H1 (cell line): Measurements from ENCODE around the gene GH2. TPM values are rescaled to one million over a fixed set of nuclear protein-coding genes. Genes with fewer than 3 reads are reported as not detected.
A peak's percentile ranks its signal among the peaks of the same experiment; 100 is the strongest.

ENCODE experiments used
- BACH1 ChIP-seq: IDR thresholded peaks from 2 replicates; pipeline ENCODE4 v1.6.1; 2012; ENCODE audit warnings: low read length, improper control_type of control experiment
- CBX5 ChIP-seq: fragments of 300-800, 300-1000 bp; sonication (generic); IDR thresholded peaks from 2 replicates; pipeline ENCODE4 v1.7.1; 2016; ENCODE audit warnings: antibody characterized with exemption, low read length, low read depth
- RAD21 ChIP-seq, 2 experiments: IDR thresholded peaks in 1 of 2; conservative IDR thresholded peaks in 1 of 2; 2 replicates each; pipeline ENCODE4 v1.6.1; 2011; ENCODE audit warnings: low read depth in 2 of 2, low read length in 2 of 2, improper control_type of control experiment in 1 of 2, inconsistent platforms in 1 of 2, mild to moderate bottlenecking in 1 of 2, moderate library complexity in 1 of 2
- RNF2 ChIP-seq: fragments of 200-900, 300-1000 bp; sonication (generic); IDR thresholded peaks from 2 replicates; pipeline ENCODE4 v1.7.1; 2016; ENCODE audit warnings: borderline replicate concordance, low read depth, mild to moderate bottlenecking, antibody characterized with exemption, low read length; ENCODE audit not compliant: poor library complexity, severe bottlenecking; ENCODE audit errors: missing control alignments
- SRF ChIP-seq: IDR thresholded peaks from 2 replicates; pipeline ENCODE4 v1.6.1; 2011; ENCODE audit warnings: mild to moderate bottlenecking, low read depth, low read length, moderate library complexity
- SUZ12 ChIP-seq: fragments of 200-600 bp; sonication (generic); IDR thresholded peaks from 2 replicates; pipeline ENCODE4 v1.6.1; 2012; ENCODE audit warnings: mild to moderate bottlenecking, inconsistent platforms, low read length, moderate library complexity, mixed read lengths
- polyA plus RNA-seq, 7 experiments: library from polyadenylated mRNA; depleted of rRNA in 3 of 7; stranded (reverse) in 5 of 7; unstranded in 2 of 7; fragments of >200 nt in 5 of 7; fragments of 200-250 nt in 2 of 7; gene quantifications; 1 replicate in 5 of 7; 2 replicates in 1 of 7; 4 replicates in 1 of 7; pipeline versions ENCODE4 v1.2.1 to v1.2.3, GENCODE V29; 2011 to 2013; ENCODE audit warnings: missing spikeins in 2 of 7, mixed read lengths in 2 of 7
- total RNA-seq: library from RNA; stranded (reverse); fragmentation: NEBNext Ultra II Directional; extraction: Animal tissue kit (Norgen Biotek cat#: 25700); gene quantifications from 2 replicates; pipeline ENCODE4 v1.2.1, GENCODE V29; 2021
- TF ChIP-seq, protein P1 (sequence below), 3 experiments: IDR thresholded peaks; 1 replicate in 2 of 3; 2 replicates in 1 of 3; pipeline versions ENCODE4 v1.5.1 to v1.6.1; 2011; ENCODE audit warnings: low read length in 3 of 3, mild to moderate bottlenecking in 3 of 3, inconsistent platforms in 2 of 3, low read depth in 1 of 3, moderate library complexity in 1 of 3; ENCODE audit not compliant: insufficient read depth in 1 of 3; ENCODE audit errors: control extremely low read depth in 1 of 3
- TF ChIP-seq, protein P2 (sequence below): IDR thresholded peaks from 2 replicates; pipeline ENCODE4 v1.6.1; 2012; ENCODE audit warnings: inconsistent platforms

Gene GH2
- total and polyA plus RNA-seq, 2 of the 8 experiments (the other 6 are each of a cell fraction or from before 2014, with no cell fraction given) = 0.60 to 1.5 TPM

DNA sequence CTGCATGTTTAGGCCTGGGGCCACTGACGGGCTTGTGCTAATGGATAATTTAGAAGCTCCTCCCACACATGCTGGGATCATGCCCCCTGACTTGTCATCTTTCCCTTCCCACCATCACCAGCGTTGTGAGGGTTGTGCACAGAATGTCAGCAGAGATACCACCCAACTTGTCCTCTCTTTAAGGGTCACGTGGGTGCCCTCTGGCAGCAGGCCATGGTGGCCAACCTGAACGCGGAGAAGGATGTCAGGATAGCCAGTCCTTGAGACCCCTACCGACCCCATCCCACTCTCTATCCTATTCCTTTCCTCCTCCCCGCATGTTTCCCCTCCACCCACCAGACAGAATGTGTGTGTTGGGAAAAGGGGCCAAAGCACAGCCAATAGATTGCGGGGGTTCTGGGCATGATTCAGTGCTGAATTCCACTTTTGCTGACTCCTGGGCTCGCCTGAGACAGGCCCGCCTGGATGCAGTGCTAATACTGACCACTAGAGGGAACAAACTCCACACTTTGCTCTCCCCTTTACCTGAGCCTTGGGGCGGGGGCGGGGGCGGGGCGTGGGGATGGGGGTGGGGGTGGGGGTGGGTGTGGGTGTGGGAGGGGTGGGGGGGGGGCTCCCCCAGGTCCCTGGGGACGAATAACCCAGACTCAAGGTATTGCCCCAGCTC lies at the start of gene GH2 (continued):
- TF ChIP-seq, protein P1, sequence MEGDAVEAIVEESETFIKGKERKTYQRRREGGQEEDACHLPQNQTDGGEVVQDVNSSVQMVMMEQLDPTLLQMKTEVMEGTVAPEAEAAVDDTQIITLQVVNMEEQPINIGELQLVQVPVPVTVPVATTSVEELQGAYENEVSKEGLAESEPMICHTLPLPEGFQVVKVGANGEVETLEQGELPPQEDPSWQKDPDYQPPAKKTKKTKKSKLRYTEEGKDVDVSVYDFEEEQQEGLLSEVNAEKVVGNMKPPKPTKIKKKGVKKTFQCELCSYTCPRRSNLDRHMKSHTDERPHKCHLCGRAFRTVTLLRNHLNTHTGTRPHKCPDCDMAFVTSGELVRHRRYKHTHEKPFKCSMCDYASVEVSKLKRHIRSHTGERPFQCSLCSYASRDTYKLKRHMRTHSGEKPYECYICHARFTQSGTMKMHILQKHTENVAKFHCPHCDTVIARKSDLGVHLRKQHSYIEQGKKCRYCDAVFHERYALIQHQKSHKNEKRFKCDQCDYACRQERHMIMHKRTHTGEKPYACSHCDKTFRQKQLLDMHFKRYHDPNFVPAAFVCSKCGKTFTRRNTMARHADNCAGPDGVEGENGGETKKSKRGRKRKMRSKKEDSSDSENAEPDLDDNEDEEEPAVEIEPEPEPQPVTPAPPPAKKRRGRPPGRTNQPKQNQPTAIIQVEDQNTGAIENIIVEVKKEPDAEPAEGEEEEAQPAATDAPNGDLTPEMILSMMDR (IDR thresholded peaks at IDR 0.05; ENCODE audit: control extremely low read depth in 1 of 3, insufficient read depth in 1 of 3, low read depth in 1 of 3, low read length in 3 of 3) = peak; percentile 59 to 76 (median 72)
- no peak for TF ChIP-seq CBX5
- no peak for TF ChIP-seq SUZ12
- TF ChIP-seq, protein P2, sequence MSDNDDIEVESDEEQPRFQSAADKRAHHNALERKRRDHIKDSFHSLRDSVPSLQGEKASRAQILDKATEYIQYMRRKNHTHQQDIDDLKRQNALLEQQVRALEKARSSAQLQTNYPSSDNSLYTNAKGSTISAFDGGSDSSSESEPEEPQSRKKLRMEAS = no peak
- TF ChIP-seq RAD21 (IDR thresholded peaks at IDR 0.05 in 1 of 2, conservative IDR thresholded peaks at IDR 0.05 in 1 of 2; ENCODE audit: low read depth in 2 of 2, low read length in 2 of 2) = peak; percentile 10 to 30; a peak in 2 of 4 replicates
- peak; percentile 74 for TF ChIP-seq BACH1
- TF ChIP-seq RNF2 = no peak
- TF ChIP-seq SRF = no peak
